Nucleus accumbens (tissue), 56 donors: Measurements from ENCODE around the gene IFT27.

Experiments
- DNase-seq, 56 donors: peaks; one replicate each; lab custom pipeline; 2025; lab: John Stamatoyannopoulos, UW

IFT27 gene

GRCh38 chr22:36775964-36776669, at the start of gene IFT27:
TSS of gene IFT27 (minus strand) at chr22:36776119. CDS start at chr22:36775707, 412 bp downstream.
- peak; percentile 88 to 100 (median 99) for DNase-seq

GRCh38 chr22:36824655-36825054, 48.7 kb upstream of the IFT27 start:
- DNase-seq, result no peak

GRCh38 chr22:36823186-36823839, 47.4 kb upstream of the IFT27 start:
- DNase-seq, result no peak

GRCh38 chr22:36822581-36822980, 46.7 kb upstream of the IFT27 start:
- DNase-seq, result no peak

- DNase-seq, result no peak
Observed at GRCh38 chr22:36819112-36819511, 43.2 kb upstream of the IFT27 start.

GRCh38 chr22:36818010-36818642, 42.2 kb upstream of the IFT27 start:
- no peak for DNase-seq

- no peak for DNase-seq
Observed at GRCh38 chr22:36817525-36817848, 41.6 kb upstream of the IFT27 start.

- DNase-seq, result peak in 1 of 56 donors; percentile 12
Observed at GRCh38 chr22:36816636-36817524, 41.0 kb upstream of the IFT27 start, which contains the start of gene PVALB. TSS of gene PVALB (minus strand) at chr22:36817035. CDS start at chr22:36817005, 30 bp downstream.

- DNase-seq, result no peak
Observed at GRCh38 chr22:36816339-36816635, 40.4 kb upstream of the IFT27 start.

GRCh38 chr22:36815558-36816338, 39.8 kb upstream of the IFT27 start:
- DNase-seq, result no peak

- no peak for DNase-seq
Observed at GRCh38 chr22:36814801-36815200, 38.9 kb upstream of the IFT27 start.

GRCh38 chr22:36811094-36811800, 35.3 kb upstream of the IFT27 start:
- no peak for DNase-seq

GRCh38 chr22:36809351-36809750, 33.4 kb upstream of the IFT27 start:
- DNase-seq, result no peak

GRCh38 chr22:36808721-36809344, 32.9 kb upstream of the IFT27 start:
- no peak for DNase-seq

- DNase-seq, result no peak
Observed at GRCh38 chr22:36807627-36808026, 31.7 kb upstream of the IFT27 start.

GRCh38 chr22:36806835-36807234, 30.9 kb upstream of the IFT27 start:
- DNase-seq, result no peak

GRCh38 chr22:36803358-36803757, 27.4 kb upstream of the IFT27 start:
- no peak for DNase-seq

- DNase-seq, result no peak
Observed at GRCh38 chr22:36798674-36799066, 22.8 kb upstream of the IFT27 start.
